HepG2 (cell line): Measurements from ENCODE around the gene SYNJ2. TPM values are rescaled to one million over a fixed set of nuclear protein-coding genes. Genes with fewer than 3 reads are reported as not detected.
A peak's percentile ranks its signal among the peaks of the same experiment; 100 is the strongest.

Source experiments
- ATAC-seq: fragments of 200-7000 bp; cut with Tn5 transposase; 3 replicates; pipeline ENCODE4 v1.9.1; 2020; ENCODE audit warnings: mild to moderate bottlenecking, moderate library complexity
- BruUV-seq: library from RNA; stranded (reverse); fragments of 400-500 nt; replicated peaks from 2 replicates; lab custom pipeline; 2021; lab: Mats Ljungman, UMichigan
- CTCF ChIA-PET: fragments of 300-600 bp; formaldehyde crosslinking; extraction: SDS; loops from one replicate; lab custom pipeline; 2021; ENCODE audit warnings: low total read pairs, inconsistent platforms, low intra/inter-chr PET ratio; lab: Yijun Ruan, JAX
- POLR2A ChIA-PET: fragments of 350-600 bp; sonication (Branson Sonifier 250); formaldehyde crosslinking; loops from one replicate; lab custom pipeline; 2020; ENCODE audit warnings: antibody characterized with exemption, inconsistent platforms; lab: Yijun Ruan, JAX
- DNase-seq: peaks from one replicate; pipeline ENCODE4 v3.0.0-alpha.2; 2015; ENCODE audit warnings: low spot score
- FAIRE-seq: peaks from 3 replicates; lab custom pipeline; 2011; peaks lifted over from hg19 to GRCh38; lab: Jason Lieb, UNC
- H2AFZ ChIP-seq: one replicate; pipeline ENCODE4 v1.6.1; 2011; ENCODE audit warnings: low read length, inconsistent platforms
- H3K27ac ChIP-seq: fragments of 300-600 bp; 3 replicates; pipeline ENCODE4 v1.8.0; 2011; ENCODE audit warnings: mixed run types, mild to moderate bottlenecking, mixed read lengths, low read length, inconsistent platforms; ENCODE audit not compliant: insufficient read depth; ENCODE audit errors: extremely low read length
- H3K27me3 ChIP-seq, 2 experiments: fragments of 200-600 bp in 1 of 2; 2 replicates in 1 of 2; 3 replicates in 1 of 2; pipeline versions ENCODE4 v1.6.0 to v1.8.0; 2011; ENCODE audit warnings: low read length in 2 of 2, mild to moderate bottlenecking in 2 of 2, moderate library complexity in 2 of 2, inconsistent platforms in 1 of 2; ENCODE audit not compliant: insufficient read depth in 2 of 2, control insufficient read depth in 1 of 2
- H3K36me3 ChIP-seq, 2 experiments: fragments of 200-600 bp in 1 of 2; replicated peaks in 1 of 2; 2 replicates in 1 of 2; 3 replicates in 1 of 2; pipeline versions ENCODE4 v1.5.1 to v1.8.0; 2011; ENCODE audit warnings: low read length in 2 of 2, inconsistent platforms in 1 of 2; ENCODE audit not compliant: insufficient read depth in 2 of 2, control insufficient read depth in 1 of 2
- H3K4me1 ChIP-seq: 2 replicates; pipeline ENCODE4 v1.5.1; 2012; ENCODE audit warnings: low read length, inconsistent platforms; ENCODE audit not compliant: insufficient read depth
- H3K4me2 ChIP-seq: 2 replicates; pipeline ENCODE4 v1.6.0; 2011; ENCODE audit warnings: low read depth, low read length, inconsistent platforms
- H3K4me3 ChIP-seq, 3 experiments: fragments of 200-600 bp in 1 of 3; sonication (generic), shearing (Covaris generic) in 1 of 3; replicated peaks in 1 of 3; 2 replicates each; pipeline ENCODE4 v1.5.1; 2011 to 2016; ENCODE audit warnings: low read length in 3 of 3, inconsistent platforms in 2 of 3, low read depth in 2 of 3, mild to moderate bottlenecking in 2 of 3, control low read depth in 1 of 3, mixed read lengths in 1 of 3; ENCODE audit not compliant: insufficient read depth in 1 of 3
- H3K79me2 ChIP-seq: one replicate; pipeline ENCODE4 v1.6.1; 2011; ENCODE audit warnings: low read length, inconsistent platforms; ENCODE audit not compliant: insufficient read depth
- H3K9ac ChIP-seq: 2 replicates; pipeline ENCODE4 v1.6.0; 2011; ENCODE audit warnings: mild to moderate bottlenecking, low read depth, low read length, inconsistent platforms; ENCODE audit not compliant: insufficient read depth
- H3K9me3 ChIP-seq: 2 replicates; pipeline ENCODE4 v1.5.1; 2012; ENCODE audit warnings: mild to moderate bottlenecking, low read length
- H4K20me1 ChIP-seq: 2 replicates; pipeline ENCODE4 v1.6.0; 2011; ENCODE audit warnings: inconsistent platforms, mild to moderate bottlenecking, low read length, moderate library complexity; ENCODE audit not compliant: insufficient read depth
- HNRNPLL ChIP-seq: fragments of 200-400 bp; formaldehyde crosslinking; IDR thresholded peaks from 2 replicates; pipeline ENCODE4 v1.6.1; 2017; ENCODE audit warnings: mild to moderate bottlenecking, low read depth, low read length; ENCODE audit not compliant: poor library complexity, severe bottlenecking
- IKZF4 ChIP-seq: sonication (generic); formaldehyde crosslinking; IDR thresholded peaks from 2 replicates; pipeline ENCODE4 v1.5.1; 2020; ENCODE audit warnings: borderline replicate concordance, mild to moderate bottlenecking, low read depth, missing genetic modification reagents; ENCODE audit errors: not compliant biosample characterization
- IRF1 ChIP-seq: sonication (generic); formaldehyde crosslinking; IDR thresholded peaks from 2 replicates; pipeline ENCODE4 v1.4.0; 2020; ENCODE audit warnings: low read depth, mild to moderate bottlenecking, missing genetic modification reagents
- KAT7 ChIP-seq: IDR thresholded peaks from 2 replicates; pipeline ENCODE4 v1.6.1; 2018; ENCODE audit warnings: borderline replicate concordance, missing compliant biosample characterization
- PRPF4 ChIP-seq: fragments of 200-400 bp; formaldehyde crosslinking; IDR thresholded peaks from 2 replicates; pipeline ENCODE4 v1.6.1; 2016; ENCODE audit warnings: low read length, low read depth; ENCODE audit not compliant: poor library complexity, severe bottlenecking
- REPIN1 ChIP-seq: sonication (generic); formaldehyde crosslinking; IDR thresholded peaks from 2 replicates; pipeline ENCODE4 v1.8.0; 2022; ENCODE audit warnings: missing genetic modification reagents, low read depth, mild to moderate bottlenecking, borderline replicate concordance
- SAP130 ChIP-seq: IDR thresholded peaks from 2 replicates; pipeline ENCODE4 v1.6.1; 2016; ENCODE audit warnings: low read depth
- THAP7 ChIP-seq: sonication (generic); formaldehyde crosslinking; IDR thresholded peaks from 2 replicates; pipeline ENCODE4 v1.8.1; 2023; ENCODE audit warnings: mild to moderate bottlenecking, missing genetic modification reagents
- ZBTB33 ChIP-seq: sonication (generic); formaldehyde crosslinking; IDR thresholded peaks from 2 replicates; pipeline ENCODE4 v1.4.0; 2020; ENCODE audit warnings: missing genetic modification reagents
- ZBTB39 ChIP-seq: sonication (generic); formaldehyde crosslinking; IDR thresholded peaks from 2 replicates; pipeline ENCODE4 v1.5.0; 2020; ENCODE audit warnings: missing genetic modification reagents
- ZNF136 ChIP-seq: sonication (generic); formaldehyde crosslinking; IDR thresholded peaks from 2 replicates; pipeline ENCODE4 v1.8.1; 2022; ENCODE audit warnings: low read depth, mild to moderate bottlenecking, moderate library complexity, missing genetic modification reagents
- ZNF350 ChIP-seq: sonication (generic); formaldehyde crosslinking; IDR thresholded peaks from 2 replicates; pipeline ENCODE4 v1.4.0; 2020; ENCODE audit warnings: mild to moderate bottlenecking, low read depth, missing genetic modification reagents, borderline replicate concordance
- ZNF367 ChIP-seq: sonication (generic); formaldehyde crosslinking; IDR thresholded peaks from 2 replicates; pipeline ENCODE4 v1.4.0; 2020; ENCODE audit warnings: missing genetic modification reagents, borderline replicate concordance
- ZNF598 ChIP-seq: sonication (generic); formaldehyde crosslinking; IDR thresholded peaks from 2 replicates; pipeline ENCODE4 v1.5.1; 2020; ENCODE audit warnings: mild to moderate bottlenecking, missing genetic modification reagents, borderline replicate concordance
- ZNF737 ChIP-seq: sonication (generic); formaldehyde crosslinking; IDR thresholded peaks from 2 replicates; pipeline ENCODE4 v1.5.0; 2020; ENCODE audit warnings: missing genetic modification reagents, mild to moderate bottlenecking, borderline replicate concordance
- ZNF879 ChIP-seq: sonication (generic); formaldehyde crosslinking; IDR thresholded peaks from 2 replicates; pipeline ENCODE4 v1.8.1; 2023; ENCODE audit warnings: missing genetic modification reagents
- WGBS: methylation state at CpG from one replicate; pipeline ENCODE4 v1.1.6; 2017; ENCODE audit warnings: low lambda C conversion rate; 5-methylcytosine and 5-hydroxymethylcytosine counted together
- in situ Hi-C: cut with HindIII; loops from 2 replicates; pipeline ENCODE4 v1.10.0; 2017; ENCODE audit warnings: low pct_unique_long_range_greater_than_20kb; ENCODE audit not compliant: extremely low pct_ligation_motif_present
- intact Hi-C: fragments of 100-400 bp; cut with micrococcal nuclease; formaldehyde crosslinking; loops from one replicate; pipeline ENCODE4 v1.10.0; 2022; ENCODE audit not compliant: unreplicated experiment
- polyA plus RNA-seq, 8 experiments: library from polyadenylated mRNA; depleted of rRNA in 3 of 8; stranded (reverse) in 7 of 8; unstranded in 1 of 8; fragments of >200 nt; fragmentation: Illumina TruSeq in 4 of 8; extraction: Trizol in 4 of 8; gene quantifications; 2 replicates each; pipeline versions ENCODE4 v1.2.1 to v1.2.3, GENCODE V29; 2011 to 2016; ENCODE audit warnings: low read depth in 4 of 8, missing spikeins in 1 of 8, mixed read lengths in 1 of 8; ENCODE audit not compliant: insufficient read depth in 1 of 8
- total RNA-seq, 5 experiments: library from RNA; depleted of rRNA; stranded (reverse); fragments of >200 nt; fragmentation: Illumina TruSeq; extraction: Trizol; gene quantifications; 2 replicates each; pipeline ENCODE4 v1.2.3, GENCODE V29; 2016; ENCODE audit warnings: low read depth in 1 of 5

Gene SYNJ2
- total and polyA plus RNA-seq, 2 of the 13 experiments (the other 11 are each of a cell fraction or from before 2014, with no cell fraction given), result 39.1 to 57.6 TPM

- Histone ChIP-seq H2AFZ (no peak overlapping the region), H3K36me3 (peaks cover 37 to 69% of the 10 kb centered on the region in 2 experiments), H3K4me1 (peaks cover 87% of the 10 kb centered on the region), H3K79me2 (peaks cover 58% of the 10 kb centered on the region), H3K4me2 (peak overlapping the region; percentile 71; the same call in 1 of the 2 replicates), H3K9me3 (no peaks in the 10 kb centered on the region), H4K20me1 (no peaks in the 10 kb centered on the region), H3K27me3 (no peaks in the 10 kb centered on the region), H3K9ac (peak overlapping the region; percentile 71), H3K4me3 (no peak overlapping the region), H3K27ac (peak overlapping the region; percentile 92)
- in situ Hi-C loops, result no loop called here
- ChIA-PET CTCF (no interaction called here), POLR2A (interaction anchor here (0.8 to 4.0 kb wide), 3 partner anchors 24 to 54 kb away, joined by 3 to 23 read pairs (median 5); no protein-coding TSS in a partner anchor)
- TF ChIP-seq ZBTB33 (CRISPR knock-in tag), result peak; percentile 58; the same call in 1 of the 2 replicates
- peak; percentile 37; the same call in 1 of the 2 replicates for TF ChIP-seq ZNF598
- no peak for TF ChIP-seq SAP130 (CRISPR knock-in tag)
- TF ChIP-seq IKZF4 (CRISPR knock-in tag), result peak; percentile 26
- TF ChIP-seq ZNF737 (CRISPR knock-in tag), result no peak
- TF ChIP-seq ZNF350, result peak; percentile 5; the same call in 1 of the 2 replicates
- TF ChIP-seq HNRNPLL, result peak; percentile 18
- peak; percentile 31 for TF ChIP-seq PRPF4
- TF ChIP-seq KAT7 (CRISPR knock-in tag), result no peak
- 0 out of 2 replicates have a peak, but pooled peaks have one; percentile 8 for TF ChIP-seq ZNF879 (CRISPR knock-in tag)
- TF ChIP-seq ZNF367 (CRISPR knock-in tag), result no peak
- peak; percentile 55; the same call in 1 of the 2 replicates for TF ChIP-seq ZNF136 (CRISPR knock-in tag)
- TF ChIP-seq ZBTB39 (CRISPR knock-in tag), result no peak
- no peak for TF ChIP-seq REPIN1 (CRISPR knock-in tag)
- 0 out of 2 replicates have a peak, but pooled peaks have one; percentile 8 for TF ChIP-seq THAP7 (CRISPR knock-in tag)
- no peak for TF ChIP-seq IRF1 (CRISPR knock-in tag)
- no TSS peak for BruUV-seq
- no peak for FAIRE-seq
- 90% methylated on average over 9 of the region's 9 CpGs for WGBS
- intact Hi-C loops, result no loop called here
- ATAC-seq, result peak; percentile 1
- no peak for DNase-seq
These were observed 57.5 kb downstream of the SYNJ2 start for GRCh38 chr6:158039178-158039557.
